Kasumi-1 (cell line): ENCODE measurements around the gene SCAMP2.
A peak's percentile ranks its signal among the peaks of the same experiment; 100 is the strongest.

Source experiments
- DNase-seq, 2 experiments: peaks; one replicate each; lab custom pipeline; 2025; lab: John Stamatoyannopoulos, UW

SCAMP2 gene

GRCh38 chr15:74837482-74838136 is 35.6 kb downstream of the SCAMP2 start:
- DNase-seq: no peak

GRCh38 chr15:74836846-74837245 is 36.3 kb downstream of the SCAMP2 start:
- no peak for DNase-seq

- DNase-seq: peak; percentile 52 to 65
Measured at GRCh38 chr15:74835312-74835823, 37.8 kb downstream of the SCAMP2 start.

- peak; percentile 29 to 31 for DNase-seq
Measured at GRCh38 chr15:74833376-74834107, 39.6 kb downstream of the SCAMP2 start.

- no peak for DNase-seq
Measured at GRCh38 chr15:74832826-74833225, 40.3 kb downstream of the SCAMP2 start.

- DNase-seq: no peak
Measured at GRCh38 chr15:74831813-74832495, 41.2 kb downstream of the SCAMP2 start.

GRCh38 chr15:74830868-74831267 is 42.3 kb downstream of the SCAMP2 start:
- no peak for DNase-seq

- DNase-seq: no peak
Measured at GRCh38 chr15:74829991-74830390, 43.2 kb downstream of the SCAMP2 start.

GRCh38 chr15:74829486-74829885 is 43.7 kb downstream of the SCAMP2 start:
- DNase-seq: no peak

- no peak for DNase-seq
Measured at GRCh38 chr15:74828835-74829234, 44.3 kb downstream of the SCAMP2 start.

- DNase-seq: no peak
Measured at GRCh38 chr15:74827614-74828013, 45.6 kb downstream of the SCAMP2 start.

- no peak for DNase-seq
Measured at GRCh38 chr15:74826921-74827320, 46.2 kb downstream of the SCAMP2 start.

- peak; percentile 13 to 15 for DNase-seq
Measured at GRCh38 chr15:74826364-74826819, 46.8 kb downstream of the SCAMP2 start, which contains the start of gene CPLX3. TSS of gene CPLX3 (plus strand) at chr15:74826627. CDS start at chr15:74826704, 77 bp downstream.

GRCh38 chr15:74825866-74826265 is 47.3 kb downstream of the SCAMP2 start:
- no peak for DNase-seq

GRCh38 chr15:74824976-74825375 is 48.2 kb downstream of the SCAMP2 start:
- no peak for DNase-seq

GRCh38 chr15:74823324-74823723 is 49.8 kb downstream of the SCAMP2 start:
- no peak for DNase-seq

GRCh38 chr15:74822233-74822632 is 50.9 kb downstream of the SCAMP2 start:
- DNase-seq: no peak

GRCh38 chr15:74821790-74822158 is 51.4 kb downstream of the SCAMP2 start:
- DNase-seq: no peak

GRCh38 chr15:74821091-74821789 is 51.9 kb downstream of the SCAMP2 start:
- DNase-seq: no peak

GRCh38 chr15:74820056-74820455 is 53.1 kb downstream of the SCAMP2 start:
- DNase-seq: no peak

- DNase-seq: peak; percentile 39 to 42
Measured at GRCh38 chr15:74817370-74817737, 55.8 kb downstream of the SCAMP2 start.
